WTC11 (cell line): Measurements from ENCODE around the gene IMP3. TPM values are rescaled to one million over a fixed set of nuclear protein-coding genes. Genes with fewer than 3 reads are reported as not detected.

Experiments
- ATAC-seq: fragments of 200-7000 bp; cut with Tn5 transposase; 2 replicates; pipeline ENCODE4 v1.10.0; 2021; ENCODE audit warnings: mild to moderate bottlenecking, moderate library complexity
- CTCF ChIA-PET: fragments of 300-600 bp; sonication (Branson Sonifier 250); formaldehyde crosslinking; loops from one replicate; lab custom pipeline; 2021; ENCODE audit warnings: antibody characterized with exemption; lab: Charles Lee
- POLR2A ChIA-PET: fragments of 350-600 bp; sonication (Branson Sonifier 250); formaldehyde crosslinking; loops from one replicate; lab custom pipeline; 2021; ENCODE audit warnings: antibody characterized with exemption; lab: Charles Lee
- DNase-seq: peaks from one replicate; pipeline ENCODE4 v3.0.0; 2021; ENCODE audit warnings: low spot score
- H3K27ac Mint-ChIP-seq: 2 replicates; pipeline ENCODE4 v1.8.0; 2021; ENCODE audit warnings: mixed read lengths
- H3K27me3 Mint-ChIP-seq: 2 replicates; pipeline ENCODE4 v1.8.0; 2021; ENCODE audit warnings: low read depth, mild to moderate bottlenecking, moderate library complexity, mixed read lengths
- H3K36me3 Mint-ChIP-seq: 2 replicates; pipeline ENCODE4 v1.8.0; 2021; ENCODE audit warnings: mixed read lengths
- H3K4me1 Mint-ChIP-seq: 2 replicates; pipeline ENCODE4 v1.8.0; 2022; ENCODE audit warnings: mixed read lengths
- H3K4me3 Mint-ChIP-seq: 2 replicates; pipeline ENCODE4 v1.8.0; 2021; ENCODE audit warnings: mild to moderate bottlenecking, moderate library complexity, mixed read lengths
- H3K9me3 Mint-ChIP-seq: 2 replicates; pipeline ENCODE4 v1.8.0; 2021; ENCODE audit warnings: mixed read lengths
- CREB1 ChIP-seq: sonication (generic); formaldehyde crosslinking; IDR thresholded peaks from 2 replicates; pipeline ENCODE4 v1.8.0; 2023; ENCODE audit warnings: mild to moderate bottlenecking, missing genetic modification reagents
- CREM ChIP-seq: sonication (generic); formaldehyde crosslinking; IDR thresholded peaks from 2 replicates; pipeline ENCODE4 v1.8.1; 2022; ENCODE audit warnings: mild to moderate bottlenecking, missing genetic modification reagents, moderate library complexity
- ETV6 ChIP-seq: sonication (generic); formaldehyde crosslinking; IDR thresholded peaks from 2 replicates; pipeline ENCODE4 v1.8.1; 2022; ENCODE audit warnings: mild to moderate bottlenecking, missing genetic modification reagents
- HMGXB4 ChIP-seq: sonication (generic); formaldehyde crosslinking; IDR thresholded peaks from 2 replicates; pipeline ENCODE4 v1.8.1; 2023; ENCODE audit warnings: mild to moderate bottlenecking, moderate library complexity, missing genetic modification reagents
- IRF2 ChIP-seq: sonication (generic); formaldehyde crosslinking; IDR thresholded peaks from 2 replicates; pipeline ENCODE4 v1.8.0; 2022; ENCODE audit warnings: low read depth, missing genetic modification reagents, borderline replicate concordance
- KAT7 ChIP-seq: sonication (generic); formaldehyde crosslinking; IDR thresholded peaks from 2 replicates; pipeline ENCODE4 v1.8.1; 2023; ENCODE audit warnings: missing genetic modification reagents, mild to moderate bottlenecking, borderline replicate concordance
- NFYB ChIP-seq: sonication (generic); formaldehyde crosslinking; conservative IDR thresholded peaks from 2 replicates; pipeline ENCODE4 v1.8.0; 2022; ENCODE audit warnings: low read depth, missing genetic modification reagents
- RELA ChIP-seq: sonication (generic); formaldehyde crosslinking; IDR thresholded peaks from 2 replicates; pipeline ENCODE4 v1.8.1; 2022; ENCODE audit warnings: missing genetic modification reagents, mild to moderate bottlenecking, borderline replicate concordance
- STAT6 ChIP-seq: sonication (generic); formaldehyde crosslinking; conservative IDR thresholded peaks from 2 replicates; pipeline ENCODE4 v1.8.1; 2023; ENCODE audit warnings: mild to moderate bottlenecking, low read depth, missing genetic modification reagents, moderate library complexity
- ZBTB21 ChIP-seq: sonication (generic); formaldehyde crosslinking; IDR thresholded peaks from 2 replicates; pipeline ENCODE4 v1.8.1; 2023; ENCODE audit warnings: mild to moderate bottlenecking, missing genetic modification reagents, borderline replicate concordance
- ZNF121 ChIP-seq: sonication (generic); formaldehyde crosslinking; IDR thresholded peaks from 2 replicates; pipeline ENCODE4 v1.8.0; 2023; ENCODE audit warnings: missing genetic modification reagents
- ZNF138 ChIP-seq: sonication (generic); formaldehyde crosslinking; conservative IDR thresholded peaks from 2 replicates; pipeline ENCODE4 v1.8.1; 2022; ENCODE audit warnings: mild to moderate bottlenecking, moderate library complexity, missing genetic modification reagents
- ZNF423 ChIP-seq: fragments of 250-450 bp; sonication (Bioruptor Pico); IDR thresholded peaks from 2 replicates; pipeline ENCODE4 v2.1.2; 2022; ENCODE audit warnings: mild to moderate bottlenecking, moderate library complexity
- ZNF425 ChIP-seq: fragments of 250-450 bp; sonication (Bioruptor Pico); conservative IDR thresholded peaks from 2 replicates; pipeline ENCODE4 v1.9.0; 2021; ENCODE audit warnings: mild to moderate bottlenecking
- total RNA-seq: library from RNA; stranded (reverse); gene quantifications from 3 replicates; pipeline ENCODE4 v1.2.3, GENCODE V29; 2021
- TF ChIP-seq, protein P1 (sequence below): sonication (generic); formaldehyde crosslinking; IDR thresholded peaks from 2 replicates; pipeline ENCODE4 v1.8.0; 2023; ENCODE audit warnings: missing genetic modification reagents
- TF ChIP-seq, protein P2 (sequence below): sonication (generic); formaldehyde crosslinking; IDR thresholded peaks from 2 replicates; pipeline ENCODE4 v1.8.0; 2023; ENCODE audit warnings: mild to moderate bottlenecking, missing genetic modification reagents

IMP3 gene
- total RNA-seq, 1 experiment from 2014 or later, result 107 TPM

DNA sequence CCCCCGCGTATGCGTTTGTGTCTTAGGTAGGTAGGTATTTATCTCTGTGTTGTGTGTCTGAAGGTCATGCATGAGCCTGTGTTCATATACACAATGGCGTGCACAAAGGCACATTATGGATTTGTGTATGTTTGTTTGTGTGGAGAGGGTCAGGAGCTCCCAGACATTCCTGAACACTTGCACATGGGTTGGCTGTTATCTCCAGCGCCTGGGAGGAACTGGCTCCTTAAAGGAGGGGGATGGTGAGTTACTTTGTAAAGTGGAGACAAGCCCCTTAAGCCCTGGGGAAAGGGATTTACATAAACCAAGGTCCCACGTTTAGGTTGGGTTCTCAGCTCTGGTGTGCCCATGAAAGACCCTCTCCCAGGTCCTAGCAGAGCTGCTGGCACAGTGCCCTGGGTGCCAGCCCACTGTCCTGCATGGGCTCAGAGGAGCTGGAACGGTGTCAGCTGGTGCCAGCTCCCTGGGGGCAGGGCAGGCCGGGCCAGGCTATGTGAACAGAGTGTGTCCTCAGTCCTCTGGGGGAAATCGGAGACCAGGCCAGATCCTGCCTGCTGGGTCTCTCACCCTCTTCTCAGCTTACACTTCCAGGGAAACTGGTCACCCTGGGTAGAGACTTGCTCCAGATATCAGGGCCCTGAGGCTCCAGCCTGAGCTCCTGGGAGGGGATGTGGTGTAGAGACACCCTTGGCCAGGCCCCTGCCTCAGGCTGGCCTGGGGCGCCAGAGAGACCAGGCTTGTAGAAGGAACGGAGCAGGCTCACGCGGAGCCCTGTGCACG, 32.8 kb upstream of the IMP3 start:
- ChIA-PET POLR2A (interaction anchor here (1.0 to 2.2 kb wide), 7 partner anchors 12 to 218 kb away, joined by 3 to 12 read pairs (median 3); partner anchors contain the start of genes IMP3 and SNX33), CTCF (interaction anchor here (0.7 to 2.1 kb wide), 8 partner anchors 12 to 305 kb away, joined by 3 to 11 read pairs (median 6); partner anchors contain the start of genes MAN2C1 and SNX33)
- Mint-ChIP-seq H3K9me3 (no peaks in the 10 kb centered on the region), H3K36me3 (no peaks in the 10 kb centered on the region; the same call in 1 of the 2 replicates), H3K4me1 (peaks cover 20% of the 10 kb centered on the region), H3K27me3 (no peaks in the 10 kb centered on the region), H3K27ac (peak overlapping the region; percentile 89; the same call in 1 of the 2 replicates), H3K4me3 (no peak overlapping the region)
- no peak for DNase-seq
- TF ChIP-seq ZBTB21 (no peak), ZNF138 (CRISPR knock-in tag) (no peak), CREB1 (0 out of 2 replicates have a peak, but pooled peaks have one; percentile 34), STAT6 (CRISPR knock-in tag) (no peak)
- TF ChIP-seq, protein P1, sequence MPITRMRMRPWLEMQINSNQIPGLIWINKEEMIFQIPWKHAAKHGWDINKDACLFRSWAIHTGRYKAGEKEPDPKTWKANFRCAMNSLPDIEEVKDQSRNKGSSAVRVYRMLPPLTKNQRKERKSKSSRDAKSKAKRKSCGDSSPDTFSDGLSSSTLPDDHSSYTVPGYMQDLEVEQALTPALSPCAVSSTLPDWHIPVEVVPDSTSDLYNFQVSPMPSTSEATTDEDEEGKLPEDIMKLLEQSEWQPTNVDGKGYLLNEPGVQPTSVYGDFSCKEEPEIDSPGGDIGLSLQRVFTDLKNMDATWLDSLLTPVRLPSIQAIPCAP (CRISPR knock-in tag), result no peak
- ATAC-seq, result peak; percentile 39

- H3K27ac Mint-ChIP-seq, result peak overlapping the region; percentile 89; the same call in 1 of the 2 replicates
- peaks cover 20% of the 10 kb centered on the region for H3K4me1 Mint-ChIP-seq
- DNase-seq (no peak), ATAC-seq (peak; percentile 57)
- no peaks in the 10 kb centered on the region; the same call in 1 of the 2 replicates for H3K36me3 Mint-ChIP-seq
- H3K9me3 Mint-ChIP-seq, result no peaks in the 10 kb centered on the region
- ChIA-PET POLR2A (interaction anchor here (1.0 to 2.2 kb wide), 4 partner anchors 11 to 217 kb away, joined by 3 to 12 read pairs (median 6); partner anchors contain the start of genes IMP3 and SNX33), CTCF (interaction anchor here (0.6 to 2.1 kb wide), 7 partner anchors 11 to 304 kb away, joined by 3 to 11 read pairs (median 7); partner anchors contain the start of genes MAN2C1 and SNX33)
- TF ChIP-seq KAT7 (CRISPR knock-in tag), result no peak
- TF ChIP-seq NFYB (CRISPR knock-in tag), result 0 out of 2 replicates have a peak, but pooled peaks have one; percentile 33
- no peaks in the 10 kb centered on the region for H3K27me3 Mint-ChIP-seq
- no peak overlapping the region for H3K4me3 Mint-ChIP-seq
Measured at GRCh38 chr15:75671730-75672602, 31.9 kb upstream of the IMP3 start.

- no peak overlapping the region for H3K4me3 Mint-ChIP-seq
- DNase-seq (no peak), ATAC-seq (no peak)
- ChIA-PET CTCF (interaction anchor here (1.1 kb wide), 1 partner anchor 219 kb away, joined by 3 read pairs; the partner anchor contains the start of gene SIN3A), POLR2A (no interaction called here)
- no peaks in the 10 kb centered on the region for H3K27me3 Mint-ChIP-seq
- H3K9me3 Mint-ChIP-seq, result no peaks in the 10 kb centered on the region
- peaks cover 20% of the 10 kb centered on the region for H3K4me1 Mint-ChIP-seq
- TF ChIP-seq ETV6 (CRISPR knock-in tag), result no peak
- no peak for TF ChIP-seq ZNF425 (CRISPR knock-in tag)
- TF ChIP-seq RELA, result no peak
- no peak for TF ChIP-seq ZNF423 (CRISPR knock-in tag)
- TF ChIP-seq KAT7 (CRISPR knock-in tag), result no peak
- TF ChIP-seq CREM (CRISPR knock-in tag), result no peak
- TF ChIP-seq HMGXB4 (CRISPR knock-in tag), result no peak
- TF ChIP-seq, protein P2, sequence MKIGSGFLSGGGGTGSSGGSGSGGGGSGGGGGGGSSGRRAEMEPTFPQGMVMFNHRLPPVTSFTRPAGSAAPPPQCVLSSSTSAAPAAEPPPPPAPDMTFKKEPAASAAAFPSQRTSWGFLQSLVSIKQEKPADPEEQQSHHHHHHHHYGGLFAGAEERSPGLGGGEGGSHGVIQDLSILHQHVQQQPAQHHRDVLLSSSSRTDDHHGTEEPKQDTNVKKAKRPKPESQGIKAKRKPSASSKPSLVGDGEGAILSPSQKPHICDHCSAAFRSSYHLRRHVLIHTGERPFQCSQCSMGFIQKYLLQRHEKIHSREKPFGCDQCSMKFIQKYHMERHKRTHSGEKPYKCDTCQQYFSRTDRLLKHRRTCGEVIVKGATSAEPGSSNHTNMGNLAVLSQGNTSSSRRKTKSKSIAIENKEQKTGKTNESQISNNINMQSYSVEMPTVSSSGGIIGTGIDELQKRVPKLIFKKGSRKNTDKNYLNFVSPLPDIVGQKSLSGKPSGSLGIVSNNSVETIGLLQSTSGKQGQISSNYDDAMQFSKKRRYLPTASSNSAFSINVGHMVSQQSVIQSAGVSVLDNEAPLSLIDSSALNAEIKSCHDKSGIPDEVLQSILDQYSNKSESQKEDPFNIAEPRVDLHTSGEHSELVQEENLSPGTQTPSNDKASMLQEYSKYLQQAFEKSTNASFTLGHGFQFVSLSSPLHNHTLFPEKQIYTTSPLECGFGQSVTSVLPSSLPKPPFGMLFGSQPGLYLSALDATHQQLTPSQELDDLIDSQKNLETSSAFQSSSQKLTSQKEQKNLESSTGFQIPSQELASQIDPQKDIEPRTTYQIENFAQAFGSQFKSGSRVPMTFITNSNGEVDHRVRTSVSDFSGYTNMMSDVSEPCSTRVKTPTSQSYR (CRISPR knock-in tag), result no peak
- TF ChIP-seq IRF2 (CRISPR knock-in tag), result no peak
- no peak for TF ChIP-seq ZNF121 (CRISPR knock-in tag)
- no peaks in the 10 kb centered on the region; the same call in 1 of the 2 replicates for H3K36me3 Mint-ChIP-seq
- peak overlapping the region; percentile 18; the same call in 1 of the 2 replicates for H3K27ac Mint-ChIP-seq
Measured at GRCh38 chr15:75669879-75670212, 29.8 kb upstream of the IMP3 start.
